ENCODE measurements around the gene VWF. TPM values are rescaled to one million over a fixed set of nuclear protein-coding genes. Genes with fewer than 3 reads are reported as not detected.

Gene VWF
- total RNA-seq, 1 experiment from 2014 or later = 0.48 TPM

- Histone ChIP-seq H3K4me3 (no peak overlapping the region), H3K4me1 (replicated peaks; ENCODE audit: insufficient read depth) (peaks cover 13% of the 10 kb centered on the region; the same call in 1 of the 2 replicates), H4K20me1 (ENCODE audit: insufficient read depth) (no peaks in the 10 kb centered on the region), H3K4me2 (no peak overlapping the region), H3K27ac (no peak overlapping the region), H3K9me3 (ENCODE audit: insufficient read depth, low read depth) (no peaks in the 10 kb centered on the region; the same call in 1 of the 2 replicates), H3K36me3 (ENCODE audit: low read depth) (no peaks in the 10 kb centered on the region), H2AFZ (no peak overlapping the region), H3K79me2 (ENCODE audit: low read depth) (no peaks in the 10 kb centered on the region), H3F3A (ENCODE audit: insufficient read depth, low read depth) (no peaks in the 10 kb centered on the region), H3K27me3 (ENCODE audit: insufficient read depth, low read depth) (no peaks in the 10 kb centered on the region), H3K9me2 (ENCODE audit: insufficient read depth) (no peaks in the 10 kb centered on the region)
- TF ChIP-seq EZH2 (IDR thresholded peaks at IDR 0.05; ENCODE audit: low read depth) = no peak
- TF ChIP-seq, protein P1, sequence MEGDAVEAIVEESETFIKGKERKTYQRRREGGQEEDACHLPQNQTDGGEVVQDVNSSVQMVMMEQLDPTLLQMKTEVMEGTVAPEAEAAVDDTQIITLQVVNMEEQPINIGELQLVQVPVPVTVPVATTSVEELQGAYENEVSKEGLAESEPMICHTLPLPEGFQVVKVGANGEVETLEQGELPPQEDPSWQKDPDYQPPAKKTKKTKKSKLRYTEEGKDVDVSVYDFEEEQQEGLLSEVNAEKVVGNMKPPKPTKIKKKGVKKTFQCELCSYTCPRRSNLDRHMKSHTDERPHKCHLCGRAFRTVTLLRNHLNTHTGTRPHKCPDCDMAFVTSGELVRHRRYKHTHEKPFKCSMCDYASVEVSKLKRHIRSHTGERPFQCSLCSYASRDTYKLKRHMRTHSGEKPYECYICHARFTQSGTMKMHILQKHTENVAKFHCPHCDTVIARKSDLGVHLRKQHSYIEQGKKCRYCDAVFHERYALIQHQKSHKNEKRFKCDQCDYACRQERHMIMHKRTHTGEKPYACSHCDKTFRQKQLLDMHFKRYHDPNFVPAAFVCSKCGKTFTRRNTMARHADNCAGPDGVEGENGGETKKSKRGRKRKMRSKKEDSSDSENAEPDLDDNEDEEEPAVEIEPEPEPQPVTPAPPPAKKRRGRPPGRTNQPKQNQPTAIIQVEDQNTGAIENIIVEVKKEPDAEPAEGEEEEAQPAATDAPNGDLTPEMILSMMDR (conservative IDR thresholded peaks at IDR 0.05) = no peak
- POLR2A ChIA-PET (ENCODE audit: unreplicated experiment) = interaction anchor here (0.6 kb wide), 1 partner anchor 25 kb away, joined by 8 read pairs; no protein-coding TSS in a partner anchor
- CTCF ChIA-PET = interaction anchor here (0.7 kb wide), 1 partner anchor 48 kb away, joined by 8 read pairs; no protein-coding TSS in a partner anchor
- DNase-seq = no peak
- intact Hi-C loops (cut with micrococcal nuclease; ENCODE audit: unreplicated experiment) = no loop called here
- BruUV-seq (replicated peaks) = no TSS peak
These were observed 10.6 kb downstream of the VWF start for GRCh38 chr12:6113691-6114475.

DNA sequence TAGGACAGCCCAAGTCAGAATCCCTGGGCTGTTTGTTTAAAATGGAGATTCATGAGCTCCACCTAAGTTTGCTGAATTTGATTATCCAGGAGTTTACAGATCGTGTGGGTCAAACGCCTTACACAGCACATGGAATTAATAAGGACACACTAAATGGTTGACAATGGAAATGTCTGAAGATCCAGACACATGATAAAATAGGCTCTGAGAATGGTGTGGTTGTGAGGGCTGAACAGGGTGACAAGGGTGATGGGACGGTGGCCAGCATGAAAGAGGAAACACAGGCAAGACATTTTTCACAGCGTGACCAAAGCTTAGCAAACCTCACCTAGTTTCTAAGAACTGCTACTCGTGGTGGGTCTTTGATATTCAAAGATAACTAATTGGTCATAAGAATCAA, 12.5 kb downstream of the VWF start:
- Histone ChIP-seq H4K20me1 (ENCODE audit: insufficient read depth) (no peaks in the 10 kb centered on the region), H3K27me3 (ENCODE audit: insufficient read depth, low read depth) (no peaks in the 10 kb centered on the region), H3K4me3 (no peak overlapping the region), H3K27ac (no peak overlapping the region), H3K9me3 (ENCODE audit: insufficient read depth, low read depth) (no peaks in the 10 kb centered on the region; the same call in 1 of the 2 replicates), H2AFZ (no peak overlapping the region), H3K79me2 (ENCODE audit: low read depth) (no peaks in the 10 kb centered on the region), H3K9me2 (ENCODE audit: insufficient read depth) (no peaks in the 10 kb centered on the region), H3K4me1 (replicated peaks; ENCODE audit: insufficient read depth) (peaks cover 12% of the 10 kb centered on the region; the same call in 1 of the 2 replicates), H3F3A (ENCODE audit: insufficient read depth, low read depth) (no peaks in the 10 kb centered on the region), H3K36me3 (ENCODE audit: low read depth) (no peaks in the 10 kb centered on the region), H3K4me2 (no peak overlapping the region)
- intact Hi-C loops (cut with micrococcal nuclease; ENCODE audit: unreplicated experiment) = no loop called here
- no peak for DNase-seq
- no TSS peak for BruUV-seq (replicated peaks)
- ChIA-PET POLR2A (ENCODE audit: unreplicated experiment) (no interaction called here), CTCF (no interaction called here)
- no peak for TF ChIP-seq EZH2 (IDR thresholded peaks at IDR 0.05; ENCODE audit: low read depth)
- TF ChIP-seq, protein P1 (conservative IDR thresholded peaks at IDR 0.05) = no peak

DNA sequence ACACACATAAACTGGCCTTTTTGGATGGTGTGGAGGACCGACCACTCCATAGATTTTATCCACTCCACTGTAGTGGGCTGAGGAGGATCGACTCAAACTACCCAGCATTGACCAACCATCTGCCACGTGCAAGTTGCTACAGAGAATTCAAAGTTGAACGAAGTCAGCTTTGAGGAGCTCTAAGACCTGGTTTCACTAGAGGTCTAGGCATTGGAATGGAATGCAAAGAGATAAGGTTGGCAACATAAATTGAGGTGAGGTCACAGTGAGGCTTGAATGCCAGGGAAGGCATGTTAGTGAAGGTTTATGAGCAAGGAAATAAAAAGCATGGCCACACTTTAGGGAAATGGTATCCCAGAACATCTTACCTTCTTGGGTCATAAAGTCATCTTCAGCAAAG, 14.5 kb downstream of the VWF start:
- no peak overlapping the region for H3K4me3 ChIP-seq
- no peaks in the 10 kb centered on the region for H3F3A ChIP-seq (ENCODE audit: insufficient read depth, low read depth)
- H3K9me2 ChIP-seq (ENCODE audit: insufficient read depth) = no peaks in the 10 kb centered on the region
- H3K27ac ChIP-seq = no peak overlapping the region
- H3K79me2 ChIP-seq (ENCODE audit: low read depth) = no peaks in the 10 kb centered on the region
- H3K4me2 ChIP-seq = no peak overlapping the region
- peak; percentile 20 to 84 for DNase-seq
- 0 out of 2 replicates have a peak, but pooled peaks cover 4% of the 10 kb centered on the region for H3K4me1 ChIP-seq (replicated peaks; ENCODE audit: insufficient read depth)
- no peaks in the 10 kb centered on the region for H3K27me3 ChIP-seq (ENCODE audit: insufficient read depth, low read depth)
- ChIA-PET POLR2A (ENCODE audit: unreplicated experiment) (interaction anchor here (0.5 to 0.6 kb wide), 3 partner anchors 174 to 642 kb away, joined by 3 to 20 read pairs (median 4); no protein-coding TSS in a partner anchor), CTCF (no interaction called here)
- H3K9me3 ChIP-seq (ENCODE audit: insufficient read depth, low read depth) = no peaks in the 10 kb centered on the region; the same call in 1 of the 2 replicates
- TF ChIP-seq EZH2 (IDR thresholded peaks at IDR 0.05; ENCODE audit: low read depth) = no peak
- TF ChIP-seq, protein P1 (conservative IDR thresholded peaks at IDR 0.05) = no peak
- H2AFZ ChIP-seq = no peak overlapping the region
- H3K36me3 ChIP-seq (ENCODE audit: low read depth) = no peaks in the 10 kb centered on the region
- intact Hi-C loops (cut with micrococcal nuclease; ENCODE audit: unreplicated experiment) = no loop called here
- BruUV-seq (replicated peaks) = no TSS peak
- no peaks in the 10 kb centered on the region for H4K20me1 ChIP-seq (ENCODE audit: insufficient read depth)

Data from PC-9 (cell line).